ENCODE measurements around the gene CDK13.

The CDK13 gene

DNA sequence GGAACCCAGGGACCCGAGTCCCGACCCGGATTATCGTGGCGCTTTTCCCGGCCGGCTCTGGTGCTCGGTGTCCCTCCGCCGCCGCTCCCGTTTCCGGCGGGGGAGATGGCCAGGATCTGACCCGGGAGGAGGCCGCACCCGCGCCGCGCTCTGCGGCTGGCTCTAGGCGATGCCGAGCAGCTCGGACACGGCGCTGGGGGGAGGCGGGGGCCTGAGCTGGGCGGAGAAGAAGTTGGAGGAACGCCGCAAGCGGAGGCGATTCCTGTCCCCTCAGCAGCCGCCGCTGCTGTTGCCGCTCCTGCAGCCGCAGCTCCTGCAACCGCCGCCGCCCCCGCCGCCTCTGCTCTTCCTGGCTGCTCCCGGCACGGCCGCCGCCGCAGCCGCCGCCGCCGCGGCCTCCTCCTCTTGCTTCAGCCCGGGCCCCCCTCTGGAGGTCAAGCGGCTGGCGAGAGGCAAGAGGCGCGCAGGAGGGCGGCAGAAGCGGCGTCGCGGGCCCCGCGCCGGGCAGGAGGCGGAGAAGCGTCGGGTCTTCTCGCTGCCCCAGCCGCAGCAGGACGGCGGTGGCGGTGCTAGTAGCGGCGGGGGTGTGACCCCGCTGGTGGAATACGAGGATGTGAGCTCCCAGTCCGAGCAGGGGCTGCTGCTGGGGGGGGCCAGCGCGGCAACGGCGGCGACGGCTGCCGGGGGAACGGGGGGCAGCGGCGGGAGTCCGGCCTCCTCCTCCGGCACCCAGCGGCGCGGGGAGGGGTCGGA, 593 bp downstream of the CDK13 start:
- DNase-seq: peak in 1 of 2 donors; percentile 21

DNA sequence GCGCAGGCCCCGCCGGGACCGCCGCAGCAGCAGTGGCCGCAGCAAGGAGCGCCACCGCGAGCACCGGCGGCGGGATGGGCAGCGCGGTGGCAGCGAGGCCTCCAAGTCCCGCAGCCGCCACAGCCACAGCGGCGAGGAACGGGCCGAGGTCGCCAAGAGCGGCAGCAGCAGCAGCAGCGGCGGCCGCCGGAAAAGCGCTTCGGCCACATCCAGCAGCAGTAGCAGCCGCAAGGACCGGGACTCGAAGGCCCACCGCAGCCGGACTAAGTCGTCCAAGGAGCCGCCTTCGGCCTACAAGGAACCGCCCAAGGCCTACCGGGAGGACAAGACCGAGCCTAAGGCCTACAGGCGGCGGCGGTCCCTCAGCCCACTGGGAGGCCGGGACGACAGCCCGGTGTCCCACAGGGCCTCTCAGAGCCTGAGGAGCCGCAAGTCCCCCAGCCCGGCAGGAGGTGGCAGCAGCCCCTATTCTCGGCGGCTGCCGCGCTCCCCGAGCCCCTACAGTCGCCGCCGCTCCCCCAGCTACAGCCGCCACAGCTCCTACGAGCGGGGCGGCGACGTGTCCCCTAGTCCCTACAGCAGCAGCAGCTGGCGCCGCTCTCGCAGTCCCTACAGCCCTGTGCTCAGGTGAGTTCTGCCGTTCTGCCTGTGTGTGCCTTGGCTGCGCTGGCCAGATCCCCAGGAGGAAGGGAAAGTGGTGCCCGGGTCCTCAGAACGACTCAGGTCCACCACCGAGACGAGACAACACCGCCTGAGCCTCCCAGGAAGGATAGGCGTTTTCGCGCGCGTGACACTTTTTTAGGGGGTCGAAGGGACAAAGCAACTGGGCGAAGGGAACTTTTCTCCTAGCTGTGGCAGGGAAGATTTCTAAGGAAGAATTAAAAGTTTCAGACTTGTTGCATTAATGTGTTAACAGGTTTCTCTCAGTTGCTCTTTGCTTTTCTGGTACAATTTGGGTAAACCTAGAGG, 1.5 kb downstream of the CDK13 start:
- peak; percentile 40 to 49 for DNase-seq

- DNase-seq: no peak
These were observed 2.3 kb downstream of the CDK13 start for GRCh38 chr7:39952374-39952773.

- no peak for DNase-seq
These were observed 2.7 kb downstream of the CDK13 start for GRCh38 chr7:39952803-39953202.

- DNase-seq: no peak
These were observed 4.6 kb downstream of the CDK13 start for GRCh38 chr7:39954694-39955093.

DNA sequence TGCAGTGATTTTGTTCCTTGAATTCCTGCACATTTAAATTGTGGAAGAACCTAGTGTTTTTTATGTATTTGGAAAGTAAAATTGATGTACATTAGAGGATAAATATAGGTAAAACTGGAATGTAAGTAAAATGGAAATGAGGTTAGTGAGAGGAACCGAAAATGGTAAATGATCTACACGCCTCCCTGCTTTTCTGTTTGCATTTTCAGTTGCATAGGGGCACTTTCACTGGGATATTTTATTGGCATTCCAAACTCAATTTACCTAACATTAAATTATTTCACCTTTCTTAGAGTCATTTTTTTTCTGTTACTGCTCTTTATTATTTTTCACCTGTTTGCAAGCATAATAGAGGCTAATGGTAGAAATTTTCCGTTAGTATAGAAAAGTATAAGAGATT, 8.0 kb downstream of the CDK13 start:
- DNase-seq: no peak

- no peak for DNase-seq
These were observed 17.5 kb downstream of the CDK13 start for GRCh38 chr7:39967406-39968161.

- no peak for DNase-seq
These were observed 19.4 kb downstream of the CDK13 start for GRCh38 chr7:39969431-39969830.

DNA sequence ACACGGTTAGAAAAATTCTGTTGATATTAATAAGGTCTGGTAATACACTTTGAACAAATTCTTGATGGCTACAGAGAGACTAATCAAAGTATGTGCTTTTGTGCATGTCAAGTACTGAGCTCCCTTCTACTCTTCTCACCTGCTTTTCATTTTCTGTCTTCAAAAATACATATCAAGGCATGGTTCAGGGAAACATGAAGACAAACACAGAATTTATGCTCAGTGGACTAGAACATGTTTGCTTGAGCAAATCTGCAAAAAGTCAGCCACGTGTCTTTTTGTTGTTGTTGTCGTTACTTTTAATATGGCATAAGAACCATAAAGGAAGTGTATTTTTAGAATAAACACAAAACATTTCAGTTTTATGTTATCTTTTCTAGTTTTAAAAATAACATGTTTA, 21.9 kb downstream of the CDK13 start:
- no peak for DNase-seq

GRCh38 chr7:39973801-39974200, 23.7 kb downstream of the CDK13 start:
- no peak for DNase-seq

- DNase-seq: no peak
These were observed 28.3 kb downstream of the CDK13 start for GRCh38 chr7:39978230-39978934.

DNA sequence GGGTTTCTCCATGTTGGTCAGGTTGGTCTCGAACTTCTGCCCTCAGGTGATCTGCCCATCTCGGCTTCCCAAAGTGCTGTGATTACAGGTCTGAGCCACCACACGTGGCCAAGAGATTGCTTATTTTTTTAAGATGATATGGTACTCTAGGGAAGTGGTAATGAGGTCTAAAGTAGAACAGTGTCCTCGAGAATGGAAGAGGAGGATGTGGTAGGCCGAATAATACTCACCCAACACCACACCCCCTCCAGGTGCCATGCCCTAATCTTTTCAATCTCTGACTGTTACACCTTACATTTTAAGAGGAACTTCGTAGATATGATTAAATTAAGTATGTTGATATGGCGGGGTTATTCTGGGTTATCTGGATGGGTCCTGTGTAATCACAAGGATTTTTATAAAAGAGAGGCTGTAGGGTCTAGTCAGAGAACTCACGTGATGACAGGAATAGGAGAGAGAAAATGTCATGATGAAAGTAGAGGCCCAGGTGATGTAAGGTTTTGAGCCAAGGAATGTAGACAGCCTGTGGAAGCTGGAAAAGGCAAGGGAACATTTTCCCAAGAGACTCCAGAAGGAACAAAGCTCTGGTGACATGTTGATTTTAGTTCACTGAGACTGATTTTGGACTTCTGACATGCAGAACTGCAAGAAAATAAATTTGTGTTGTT, 29.5 kb downstream of the CDK13 start:
- DNase-seq: no peak

DNA sequence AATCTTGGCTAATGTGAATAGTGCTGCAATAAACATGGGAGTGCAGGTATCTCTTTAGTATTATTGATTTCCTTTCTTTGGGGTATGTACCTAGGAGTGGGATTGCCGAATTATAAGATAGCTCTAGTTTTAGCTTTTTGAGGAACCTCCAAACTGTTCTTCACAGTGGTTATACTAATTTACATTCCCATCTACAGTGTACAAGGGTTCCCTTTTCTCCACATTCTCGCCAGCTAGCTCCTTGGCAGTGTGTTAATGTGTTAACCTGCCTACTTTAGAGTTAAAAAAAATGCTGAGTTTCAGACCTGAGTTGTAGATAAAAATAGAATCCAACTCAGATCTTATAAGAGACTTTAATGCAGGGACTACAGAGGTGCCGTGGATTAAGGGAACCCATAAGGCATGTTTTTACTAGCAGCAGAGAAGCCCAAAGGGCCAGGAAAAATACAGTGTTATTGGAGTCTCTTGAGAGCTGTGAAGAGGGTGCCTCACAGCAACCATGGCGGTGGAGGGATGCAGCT, 35.4 kb downstream of the CDK13 start:
- DNase-seq: no peak

- peak in 1 of 2 donors; percentile 34 for DNase-seq
These were observed 37.7 kb downstream of the CDK13 start for GRCh38 chr7:39987641-39988347.

DNA sequence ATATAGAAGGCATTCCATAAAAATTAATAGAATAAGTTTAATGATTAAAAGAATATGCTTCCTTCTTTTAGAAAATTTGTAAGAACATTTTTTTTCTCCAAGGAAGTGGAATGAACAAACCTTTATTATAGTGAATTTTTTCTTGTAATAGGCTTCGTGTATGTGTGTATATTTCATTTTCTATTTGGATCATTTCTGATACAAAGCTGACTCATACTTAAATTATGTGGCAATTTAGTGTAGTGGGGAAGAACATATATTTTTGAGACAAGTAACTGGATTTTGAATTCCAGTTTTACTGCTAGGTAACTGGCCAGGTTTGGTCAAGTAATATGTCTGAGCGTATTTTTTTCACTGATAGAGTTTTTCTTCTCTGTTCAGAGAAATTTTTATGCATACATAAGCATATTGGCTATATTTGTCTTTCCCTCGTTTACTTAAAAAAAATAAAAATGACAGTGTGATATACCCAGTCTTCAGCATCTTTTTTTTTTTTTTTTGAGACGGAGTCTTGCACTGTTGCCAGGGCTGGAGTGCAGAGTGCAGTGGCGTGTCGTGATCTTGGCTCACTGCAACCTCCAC, 50.8 kb downstream of the CDK13 start:
- DNase-seq: no peak

GRCh38 chr7:40001649-40002048, 51.6 kb downstream of the CDK13 start:
- no peak for DNase-seq

DNA sequence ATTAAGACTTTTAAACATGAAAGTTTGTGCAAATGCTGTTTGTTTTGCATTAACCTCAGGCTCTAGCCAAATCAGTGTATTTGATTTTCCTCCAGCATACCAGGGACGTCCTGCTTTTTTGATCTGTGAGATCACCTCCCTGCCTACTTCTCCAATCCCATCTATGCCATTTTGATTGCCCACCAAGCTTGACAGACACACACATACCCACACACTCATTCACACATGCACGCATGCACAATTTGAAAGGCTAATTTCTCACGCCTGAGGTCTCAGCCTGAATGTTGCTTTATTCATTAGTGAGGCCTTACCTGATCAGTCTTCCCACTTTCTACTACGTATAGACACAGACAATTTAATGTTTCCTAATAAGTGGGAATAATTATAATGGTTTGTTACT, 53.5 kb downstream of the CDK13 start:
- DNase-seq: no peak

- no peak for DNase-seq
These were observed 58.3 kb downstream of the CDK13 start for GRCh38 chr7:40008223-40008815.

- no peak for DNase-seq
These were observed 59.2 kb downstream of the CDK13 start for GRCh38 chr7:40009301-40009700.

DNA sequence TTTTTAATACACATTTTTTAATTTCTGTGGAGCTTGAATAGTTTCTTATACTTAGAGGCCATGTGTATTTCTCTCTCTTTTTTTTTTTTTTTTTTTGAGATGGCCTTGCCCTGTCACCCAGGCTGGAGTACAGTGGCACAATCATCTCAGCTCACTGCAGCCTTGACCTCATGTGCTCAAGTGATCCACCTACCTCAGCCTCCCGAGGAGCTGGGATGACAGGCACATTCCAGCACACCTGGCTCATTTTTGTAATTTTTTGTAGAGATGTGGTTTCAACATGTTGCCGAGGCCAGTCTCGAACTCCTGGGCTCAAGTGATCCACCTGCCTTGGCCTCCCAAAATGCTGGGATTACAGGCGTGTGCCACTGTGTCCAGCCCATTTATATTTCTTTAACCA, 64.3 kb downstream of the CDK13 start:
- no peak for DNase-seq
